Daoy (cell line): ENCODE results near the gene PHRF1. TPM values are rescaled to one million over a fixed set of nuclear protein-coding genes. Genes with fewer than 3 reads are reported as not detected.

Experiments used
- DNase-seq: peaks from one replicate; pipeline ENCODE4 v3.0.0-alpha.2; 2015; ENCODE audit warnings: low read depth
- total RNA-seq: library from RNA; depleted of rRNA; stranded (reverse); fragments of >200 nt; shearing (Covaris generic); gene quantifications from 2 replicates; pipeline ENCODE4 v1.2.3, GENCODE V29; 2014

The PHRF1 gene
- total RNA-seq, 1 experiment from 2014 or later = 29.2 TPM

DNA sequence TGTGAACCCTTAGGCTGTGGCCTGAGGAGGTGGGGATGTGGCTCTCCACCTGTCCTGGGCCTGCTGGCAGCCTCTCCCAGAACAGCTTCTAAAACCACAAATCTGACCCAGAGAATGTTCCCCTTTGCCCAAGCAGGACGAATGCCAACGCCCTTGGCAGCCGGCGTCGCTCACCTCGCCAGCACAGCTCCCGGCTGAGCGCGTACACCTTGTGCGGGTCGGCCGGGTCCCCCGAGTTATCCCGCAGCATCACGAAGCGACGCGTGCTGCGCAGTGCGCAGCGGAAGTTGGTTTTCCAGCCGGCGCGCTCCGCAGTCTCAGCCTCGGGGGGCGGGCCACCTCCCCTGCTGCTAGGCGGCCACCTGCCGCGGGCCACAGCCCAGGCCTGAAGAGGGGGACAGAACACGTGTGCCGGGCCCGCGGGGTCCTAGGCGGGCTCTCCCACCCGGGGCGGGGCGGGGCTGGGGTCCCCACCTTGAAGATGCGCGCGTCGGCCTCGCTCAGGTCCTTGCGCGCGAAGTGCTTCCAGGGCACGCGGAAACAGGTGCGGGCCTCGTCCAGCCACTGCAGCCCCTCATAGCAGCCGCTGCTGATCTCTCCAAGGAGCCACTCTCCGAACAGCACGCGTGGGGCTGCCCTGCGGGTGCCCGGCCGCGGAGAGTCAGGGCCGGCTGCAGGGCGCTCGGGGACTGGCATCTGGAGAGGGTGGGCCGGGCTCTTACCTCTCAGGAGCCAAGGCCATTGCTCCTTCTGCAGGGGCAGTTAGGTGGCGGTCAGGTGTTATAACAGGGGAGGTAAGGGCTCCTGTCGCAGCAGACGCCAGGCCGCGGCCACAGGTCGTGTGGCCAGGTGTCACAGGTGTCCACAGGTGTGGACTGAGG is 38.6 kb downstream of the PHRF1 start:
- DNase-seq = peak; percentile 52

DNA sequence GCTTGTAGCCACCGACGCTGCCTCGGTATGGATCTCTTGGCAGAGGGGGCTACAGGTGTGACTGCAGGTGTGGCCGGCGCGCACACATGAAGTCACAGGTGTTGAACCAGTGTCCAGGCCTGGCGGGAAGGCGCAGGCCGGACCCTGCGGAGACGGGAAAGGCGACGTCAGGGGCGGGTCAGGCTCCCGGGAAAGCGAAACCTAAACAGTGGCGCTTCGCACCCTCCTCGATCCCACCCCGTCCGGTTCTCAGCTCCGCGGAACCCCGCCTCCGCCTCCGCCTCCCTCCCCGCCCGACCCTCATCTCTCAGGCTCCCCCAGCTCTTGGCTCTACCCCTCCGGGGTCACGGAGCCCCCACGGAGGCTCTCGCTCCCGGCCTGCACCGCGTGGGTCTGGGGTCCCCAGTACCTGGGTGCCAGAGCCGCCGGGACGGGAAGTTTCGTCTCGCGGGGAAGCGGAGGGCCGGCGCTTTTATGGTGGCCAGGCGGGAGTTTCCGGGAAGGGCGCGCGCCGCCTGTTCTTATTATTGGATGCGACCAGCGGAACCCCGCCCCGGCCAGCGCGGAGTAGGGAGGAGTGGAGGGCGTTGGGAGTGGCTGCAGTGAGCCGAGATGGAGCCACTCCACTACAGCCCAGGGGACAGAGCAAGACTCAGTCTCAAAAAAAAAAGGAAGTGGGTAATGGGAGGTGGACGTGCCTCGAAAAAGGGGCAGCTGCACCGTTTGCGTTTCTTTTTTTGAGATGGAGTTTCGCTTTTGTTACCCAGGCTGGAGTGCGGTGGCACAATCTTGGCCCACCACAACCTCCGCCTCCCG is 39.4 kb downstream of the PHRF1 start, which contains the start of gene IRF7:
IRF7 (minus strand) TSS at position 447 of the 816 bp plus-strand sequence. CDS start 586 bp downstream, outside the sequence.
- DNase-seq = peak; percentile 93

DNA sequence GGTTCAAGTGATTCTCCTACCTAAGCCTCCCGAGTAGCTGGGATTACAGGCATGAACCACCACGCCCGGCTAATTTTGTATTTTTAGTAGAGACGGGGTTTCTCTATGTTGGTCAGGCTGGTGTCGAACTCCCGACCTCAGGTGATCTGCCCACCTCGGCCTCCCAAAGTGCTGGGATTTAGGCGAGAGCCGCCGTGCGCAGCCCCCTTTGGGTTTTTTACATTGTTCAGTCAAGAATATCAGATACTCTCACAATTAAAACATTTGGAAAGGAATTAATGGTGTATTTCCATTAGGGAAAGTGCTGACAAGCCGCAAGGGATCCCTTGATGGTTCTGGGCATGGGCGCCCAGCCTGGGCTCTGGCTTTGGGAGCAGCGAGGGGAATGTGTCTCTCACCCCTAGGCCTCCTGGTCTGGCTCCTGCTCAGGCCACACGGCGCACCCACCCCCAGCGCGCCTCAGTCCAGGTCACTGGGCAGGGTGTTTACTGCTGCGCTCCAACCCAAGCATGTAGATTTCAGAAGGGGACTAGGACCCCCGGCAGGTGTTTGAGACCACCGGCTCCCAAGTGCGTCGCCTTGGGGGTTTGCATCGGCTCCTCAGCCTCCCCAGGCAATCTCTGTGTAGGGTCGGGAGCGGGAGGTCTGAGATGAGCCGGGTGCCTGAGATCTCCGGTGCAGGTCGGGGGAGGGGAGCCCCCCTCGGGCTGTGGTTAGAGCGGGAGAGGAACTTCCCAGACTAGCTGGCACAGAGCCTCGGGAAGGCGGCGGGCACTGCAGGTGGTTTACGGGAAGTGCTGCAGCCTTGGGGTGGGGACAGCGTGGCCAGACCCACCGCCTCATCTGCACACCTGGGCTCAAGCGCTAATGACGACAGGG is 40.3 kb downstream of the PHRF1 start:
- DNase-seq = no peak

DNA sequence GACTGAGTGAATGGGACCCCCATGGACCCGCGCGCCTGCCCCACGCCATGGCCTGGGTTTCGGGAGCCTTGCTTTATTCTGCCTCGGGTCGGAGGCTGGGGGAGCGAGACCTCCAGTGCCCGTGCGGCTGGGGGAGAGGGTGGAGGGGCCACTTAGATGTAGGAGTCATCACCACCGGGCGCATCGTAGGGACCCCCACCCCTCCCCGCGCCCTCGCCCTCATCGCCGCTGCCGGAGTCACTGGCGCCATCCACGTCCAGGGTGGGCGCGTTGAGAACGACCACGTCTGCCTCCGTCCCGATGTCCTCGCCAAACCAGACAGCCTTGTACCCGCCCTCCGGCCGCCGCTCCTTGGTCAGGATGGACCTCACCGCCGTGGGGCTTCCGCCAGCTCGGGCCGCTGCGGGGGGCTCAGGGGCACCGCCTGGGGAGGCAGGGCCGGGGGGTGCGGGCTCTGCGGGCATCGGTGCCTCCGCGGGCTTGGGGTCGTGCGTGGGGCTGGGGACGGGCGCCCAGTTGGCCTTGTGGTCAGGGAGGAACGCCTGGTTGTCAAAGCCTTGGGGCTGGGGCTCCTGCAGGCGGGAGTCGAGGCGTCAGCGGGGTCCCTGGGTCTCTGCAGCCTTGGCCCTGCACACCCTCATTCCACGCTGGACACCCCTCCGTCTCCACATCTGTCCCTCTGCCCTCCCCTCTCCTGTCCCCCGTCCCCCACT is 41.1 kb downstream of the PHRF1 start:
- DNase-seq = no peak

DNA sequence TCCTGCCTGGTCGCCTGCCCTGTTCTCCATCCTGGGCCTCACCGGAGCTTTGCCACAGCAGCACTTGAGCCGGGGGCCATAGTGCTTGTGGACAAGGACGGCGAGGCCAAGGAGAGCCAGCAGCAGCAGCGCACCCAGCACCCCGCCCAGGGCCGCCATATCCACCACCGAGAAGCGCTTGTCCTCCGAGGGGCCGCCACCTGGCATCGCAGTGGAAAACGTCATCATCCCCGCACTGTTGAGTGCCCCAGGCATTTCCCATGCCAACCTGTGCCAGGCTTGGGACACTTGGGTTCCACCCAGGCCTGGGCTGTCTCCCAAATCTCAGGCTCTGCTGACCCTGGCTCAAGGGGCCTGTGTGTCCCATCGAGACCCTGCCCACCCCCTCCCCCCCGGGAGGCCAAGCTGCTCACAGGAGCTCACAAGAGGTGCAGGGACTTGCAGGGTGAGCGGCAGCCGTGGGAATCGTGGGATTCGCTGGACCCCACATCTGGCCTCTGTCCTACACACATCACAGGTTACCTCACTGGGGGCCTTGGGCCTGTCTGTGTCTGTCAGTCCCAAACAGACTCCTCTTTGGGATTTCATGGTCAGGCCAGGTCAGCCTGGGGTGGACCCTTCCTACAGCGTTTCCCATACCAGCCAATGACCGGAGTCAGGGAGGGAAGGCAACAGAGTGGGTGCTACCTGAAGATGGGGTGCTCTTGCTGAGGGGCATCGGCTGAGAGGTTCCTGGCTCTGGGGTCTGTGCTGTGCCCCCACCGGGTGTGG is 41.8 kb downstream of the PHRF1 start:
- no peak for DNase-seq

DNA sequence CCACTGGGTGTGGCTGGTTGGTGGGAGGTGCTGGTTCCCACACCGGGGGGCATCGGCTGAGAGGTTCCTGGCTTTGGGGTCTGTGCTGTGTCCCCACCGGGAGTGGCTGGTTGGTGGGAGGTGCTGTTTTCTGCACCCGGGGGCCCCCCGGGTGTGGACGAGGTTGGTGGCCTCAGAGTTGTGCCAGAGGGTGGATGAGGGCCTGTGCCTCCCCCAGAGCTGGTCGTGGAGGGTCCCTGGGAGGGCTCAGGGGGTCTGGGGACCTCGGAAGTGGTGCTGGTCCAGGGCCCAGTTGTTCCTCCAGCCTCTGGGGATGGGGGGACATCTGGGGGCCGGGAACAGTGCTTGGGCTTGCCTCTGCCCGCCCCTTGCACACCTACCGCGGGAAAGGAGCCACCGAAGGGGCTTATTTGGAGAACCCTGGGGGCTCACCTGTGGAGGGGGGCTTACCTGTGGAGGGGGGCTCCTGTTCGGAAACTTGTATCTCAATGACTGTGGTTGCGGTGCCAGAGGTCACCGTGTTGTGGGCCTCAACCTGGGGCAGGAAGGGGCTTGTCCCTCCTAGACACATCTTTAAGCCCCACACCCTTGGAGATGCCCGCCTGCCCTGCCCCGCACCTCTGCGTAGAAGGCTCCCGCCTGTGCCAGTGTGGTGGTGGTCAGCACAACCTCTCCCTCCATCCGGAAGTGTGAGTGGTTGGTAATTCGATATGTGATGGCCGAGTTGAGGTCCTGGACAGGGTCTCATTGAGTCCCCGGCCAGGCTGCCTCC is 42.8 kb downstream of the PHRF1 start:
- DNase-seq = no peak

DNA sequence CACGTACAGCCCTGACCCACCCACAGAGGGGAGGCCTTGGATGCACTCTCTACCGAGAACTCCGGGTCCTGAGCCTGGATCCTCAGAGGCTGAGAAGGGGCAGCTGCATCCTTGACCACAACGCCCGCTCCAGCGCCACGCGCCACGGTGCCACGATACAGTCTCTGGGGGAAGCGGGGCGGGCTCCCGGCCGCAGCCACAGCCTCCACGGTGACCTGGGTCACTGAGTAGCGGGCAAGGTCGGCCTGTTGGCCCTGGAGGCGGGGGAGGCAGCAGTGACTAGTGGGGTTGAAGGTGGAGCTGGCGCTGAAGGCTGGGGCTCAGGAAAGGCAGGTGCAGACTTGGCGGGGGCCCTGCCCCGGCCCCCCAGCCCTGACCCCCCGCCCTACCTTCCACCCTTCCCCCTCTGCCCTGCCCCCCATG is 43.4 kb downstream of the PHRF1 start:
- no peak for DNase-seq

DNA sequence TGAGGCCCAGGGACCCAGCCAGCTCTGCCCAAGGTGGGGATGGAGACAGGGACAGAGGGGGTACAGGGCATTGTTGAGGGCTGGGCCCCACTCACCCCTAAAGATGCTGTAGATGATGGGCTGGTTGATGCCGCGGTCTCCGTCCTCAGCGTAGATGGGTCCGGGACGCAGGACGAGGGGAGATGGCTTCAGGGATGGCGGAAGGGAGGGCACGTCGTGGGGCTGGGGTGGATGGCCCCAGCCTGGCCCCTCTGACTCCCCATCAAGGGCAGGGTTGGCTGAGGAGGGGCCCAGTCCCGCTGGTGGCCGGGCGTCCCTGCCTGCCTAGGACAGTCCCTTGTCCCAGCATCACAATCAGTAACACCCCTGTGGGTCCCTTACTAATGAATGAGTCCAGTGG is 43.9 kb downstream of the PHRF1 start:
- no peak for DNase-seq

DNA sequence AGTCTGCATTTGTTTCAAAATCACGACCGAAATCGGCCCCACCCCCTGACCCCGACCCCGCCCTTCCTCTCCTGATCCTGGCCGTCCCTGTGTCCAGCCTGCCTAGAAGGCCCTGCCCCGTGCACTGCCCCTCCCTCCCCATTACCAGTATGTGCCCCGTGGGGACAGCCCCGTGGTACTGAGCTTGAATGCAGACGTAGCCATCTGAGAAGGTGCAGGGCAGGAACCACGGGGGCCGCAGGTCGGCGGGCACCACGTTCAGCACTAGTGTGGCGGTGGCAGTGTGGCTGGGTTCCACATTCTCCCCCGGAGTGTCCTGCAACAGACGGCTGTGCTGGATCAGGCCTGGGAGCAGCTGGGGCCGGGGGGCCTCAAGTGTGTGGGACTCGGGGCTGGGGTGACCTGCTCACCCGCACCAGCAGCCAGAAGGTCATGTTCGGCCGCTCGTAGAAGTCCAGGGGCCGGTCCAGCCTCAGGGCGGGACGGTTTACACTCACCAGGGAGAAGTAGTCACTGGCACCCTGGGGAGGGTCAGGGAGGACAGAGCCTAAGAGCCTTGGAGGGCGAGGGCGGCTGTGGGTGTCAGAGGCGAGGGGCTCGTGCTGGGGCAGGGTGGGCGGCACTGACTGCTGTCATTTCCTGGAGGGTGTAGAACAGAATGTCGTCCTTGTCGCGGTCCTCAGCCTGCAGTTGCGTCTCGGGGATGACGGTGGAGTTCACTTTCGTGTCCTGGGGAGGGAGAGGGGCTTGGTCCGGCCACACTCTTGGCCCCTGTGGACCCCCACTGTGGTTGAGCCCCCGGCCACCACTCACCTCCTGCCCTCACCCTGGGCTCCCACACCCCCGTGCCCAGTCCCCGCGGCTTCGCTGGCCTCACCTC is 44.9 kb downstream of the PHRF1 start:
- DNase-seq = no peak

DNA sequence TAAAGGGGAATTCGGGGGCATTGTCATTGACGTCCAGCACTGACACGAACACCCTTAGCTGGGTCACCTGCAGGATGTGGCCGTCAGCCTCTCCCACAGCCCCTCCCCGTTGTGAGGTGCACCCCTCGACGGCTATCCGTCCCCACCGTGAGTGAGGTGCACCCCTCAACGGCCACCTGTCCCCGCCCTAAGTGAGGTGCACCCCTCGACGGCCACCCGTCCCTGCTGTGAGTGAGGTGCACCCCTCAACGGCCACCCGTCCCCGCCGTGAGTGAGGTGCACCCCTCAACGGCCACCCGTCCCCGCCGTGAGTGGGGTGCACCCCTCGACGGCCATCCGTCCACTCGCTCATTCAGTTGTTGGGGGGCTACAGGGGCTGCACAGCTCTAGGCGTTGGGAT is 45.6 kb downstream of the PHRF1 start:
- DNase-seq = no peak

DNA sequence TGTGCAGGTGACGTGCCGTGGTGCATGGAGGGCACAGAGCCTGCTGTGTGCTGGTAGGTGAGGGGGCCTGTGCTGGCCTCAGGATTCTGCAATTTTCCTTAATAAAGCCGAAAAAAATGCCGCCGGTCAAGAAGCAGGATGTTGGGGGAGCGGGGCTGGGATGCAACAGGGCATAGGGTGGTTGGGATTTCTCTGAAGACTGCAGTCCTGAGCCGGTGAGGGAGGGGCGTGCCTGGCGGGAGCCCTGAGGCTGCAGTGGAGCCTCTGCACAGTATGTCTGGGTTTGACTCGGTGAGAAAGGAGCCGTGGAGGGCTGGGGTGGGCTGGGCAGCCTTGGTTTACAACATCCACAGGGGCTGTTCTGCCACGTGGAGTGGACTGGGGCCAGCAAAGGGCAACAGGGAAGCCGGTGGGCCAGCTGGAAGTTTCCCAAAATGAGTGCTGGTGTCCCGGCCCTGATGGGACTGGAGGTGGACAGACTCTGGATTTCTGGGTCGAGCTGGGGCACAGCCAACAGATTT is 47.1 kb downstream of the PHRF1 start:
- DNase-seq = no peak

DNA sequence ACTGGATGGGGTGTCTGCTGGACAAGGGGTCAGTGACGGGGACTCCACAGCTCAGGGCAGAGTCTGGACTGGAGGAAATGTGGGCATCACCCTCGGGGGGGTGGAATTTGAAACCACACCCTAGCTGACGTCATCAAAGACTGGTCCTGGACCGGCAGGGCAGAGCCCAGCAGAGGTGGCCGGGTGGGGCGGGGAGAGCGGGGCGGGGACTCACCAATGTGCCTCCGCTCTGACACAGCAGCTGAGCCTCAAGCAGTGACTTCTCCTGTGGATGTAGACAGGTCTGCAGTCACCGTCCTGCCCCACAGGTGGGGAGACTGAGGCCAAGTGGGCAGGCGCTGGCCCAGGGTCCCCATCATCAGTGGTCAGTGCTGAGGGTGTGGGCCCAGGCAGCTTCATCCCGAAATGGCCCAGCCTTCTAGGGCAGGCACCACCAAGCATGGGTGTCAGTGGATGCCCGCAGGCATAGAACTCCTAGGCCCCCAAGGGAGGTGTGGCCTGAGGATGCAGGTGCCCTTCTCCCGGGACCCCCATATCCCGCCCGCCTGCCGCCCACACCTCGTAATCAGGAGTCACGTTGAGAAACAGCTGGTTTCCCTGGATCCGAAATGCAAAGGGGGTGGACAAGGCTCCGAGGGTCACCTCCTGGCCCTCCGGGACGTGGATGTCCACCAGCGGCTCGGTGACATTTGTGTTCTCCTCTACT is 47.9 kb downstream of the PHRF1 start:
- peak; percentile 61 for DNase-seq

DNA sequence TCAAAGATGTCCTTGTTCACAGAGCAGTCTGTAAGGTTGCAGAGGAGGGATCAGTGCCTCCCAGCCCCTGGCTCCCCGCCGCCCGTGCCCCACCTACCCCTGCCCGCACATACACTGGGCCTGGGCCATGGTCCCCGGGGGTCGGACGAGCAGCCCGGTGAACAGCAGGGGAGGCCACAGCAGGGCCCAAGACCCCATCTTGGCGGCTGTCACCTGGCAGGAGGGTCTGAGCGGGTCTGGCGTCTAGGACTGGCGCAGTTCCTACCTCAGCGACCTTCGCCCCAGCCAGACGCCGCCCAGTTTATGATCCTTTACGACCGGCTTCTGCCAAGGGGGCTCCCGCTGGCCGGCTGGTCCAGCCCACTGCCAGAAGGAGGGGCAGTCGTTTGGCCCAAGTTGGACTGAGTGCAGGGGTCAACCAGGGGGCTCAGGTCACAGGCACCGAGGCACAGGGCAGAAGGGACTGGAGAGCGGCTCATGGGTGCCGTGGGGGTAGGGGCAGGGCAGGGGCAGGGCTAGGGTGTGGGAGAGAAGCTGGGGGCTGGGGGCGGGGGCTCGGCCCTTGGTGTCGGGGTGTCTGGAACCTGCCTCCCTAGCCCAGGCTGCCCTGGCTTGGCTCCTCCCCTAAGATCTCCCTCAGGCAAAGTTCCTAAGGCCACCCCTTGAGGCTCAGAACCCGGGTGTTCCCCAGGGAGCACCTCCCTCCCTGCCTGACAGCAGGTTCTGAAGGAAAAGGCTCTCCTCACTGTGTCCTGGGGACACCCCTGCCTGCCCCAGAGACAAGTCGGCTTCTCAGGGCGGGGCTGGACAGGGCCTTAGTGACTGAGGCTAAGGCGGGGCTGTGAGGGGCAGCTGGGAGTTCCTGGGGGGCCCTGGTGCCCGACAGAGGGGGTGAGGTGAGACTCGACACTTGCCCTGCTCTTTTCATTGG is 48.7 kb downstream of the PHRF1 start, which contains the start of gene CDHR5:
CDHR5 (minus strand) TSS at position 251 of the 931 bp plus-strand sequence; CDS start at position 198, 53 bp downstream.
- DNase-seq = peak; percentile 5

DNA sequence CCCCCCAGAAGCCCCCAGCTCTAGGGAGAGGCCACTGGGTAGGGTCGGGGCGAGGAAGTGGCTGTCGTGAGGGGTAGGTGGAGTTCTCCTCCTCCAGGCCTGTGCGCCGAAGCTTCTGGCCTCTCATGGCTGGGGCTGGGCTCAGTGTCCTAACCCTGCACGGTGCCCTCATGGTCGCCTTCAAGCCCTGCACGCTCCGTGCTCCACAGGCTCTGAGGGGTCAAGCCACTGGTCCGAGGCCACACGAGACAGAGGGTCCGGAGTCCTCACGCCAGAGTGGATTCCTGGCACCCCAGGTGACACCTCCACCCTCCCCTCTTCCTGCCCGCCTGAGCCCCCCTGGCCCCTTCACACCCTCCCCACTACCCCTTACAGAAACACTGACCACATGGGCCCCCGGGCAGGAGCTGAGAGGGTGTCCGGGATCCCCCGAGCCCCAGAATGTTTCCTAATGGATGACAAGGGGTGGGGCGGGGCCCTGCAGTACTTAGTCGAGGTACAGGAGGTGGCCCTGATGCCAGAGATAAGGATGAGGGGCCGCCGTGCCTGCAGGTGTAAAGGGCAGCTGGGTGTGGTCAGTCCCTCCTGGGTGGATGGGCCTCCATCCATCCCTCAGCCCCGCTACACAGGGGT is 49.5 kb downstream of the PHRF1 start:
- DNase-seq = peak; percentile 1

DNA sequence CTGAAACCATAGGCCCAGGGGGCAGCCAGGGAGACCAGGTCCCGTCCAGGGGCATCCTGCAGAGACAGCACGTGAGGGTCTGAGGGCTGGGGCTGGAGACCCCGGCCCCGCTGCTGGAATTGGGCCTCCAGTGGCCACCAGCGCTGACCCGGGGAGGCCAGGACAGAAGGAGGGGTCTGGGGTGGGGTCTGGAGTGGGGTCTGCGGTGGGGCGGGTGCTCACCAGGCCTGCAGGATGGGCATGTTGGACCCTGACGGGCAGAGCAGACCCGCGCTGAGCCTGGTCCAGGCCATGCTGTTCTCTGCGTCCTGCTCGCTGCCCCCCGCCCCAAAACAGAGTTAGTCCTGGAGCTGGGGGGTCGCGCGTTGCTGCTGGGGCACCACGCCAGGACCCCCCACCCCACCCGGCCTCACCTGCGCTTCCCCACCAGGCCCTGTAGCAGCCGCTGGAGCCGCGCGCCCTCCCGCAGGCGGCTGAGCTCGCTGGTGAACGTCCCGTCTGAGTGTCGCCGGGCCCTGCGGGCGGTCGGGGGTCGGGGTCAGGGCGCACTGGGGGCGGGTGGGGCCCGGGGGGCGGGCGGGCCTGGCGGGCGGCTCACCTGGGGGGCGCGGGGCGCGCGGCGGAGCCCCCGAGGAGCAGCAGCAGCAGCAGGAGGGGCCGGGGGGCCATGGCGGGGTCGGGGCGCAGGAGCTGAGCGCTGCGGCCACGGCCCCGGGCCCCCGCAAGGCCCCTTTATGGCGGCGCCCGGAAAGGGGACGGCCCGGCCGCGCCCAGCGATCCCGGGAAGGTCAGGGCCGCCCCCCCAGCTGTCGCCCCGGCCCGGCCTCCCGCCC is 50.4 kb downstream of the PHRF1 start, which contains the start of gene SCT:
SCT (minus strand) TSS at position 707 of the 833 bp plus-strand sequence; CDS start at position 669, 38 bp downstream.
- peak; percentile 1 for DNase-seq
